Chondrocyte (in vitro differentiated cells): ENCODE data around the gene DSTN. TPM values are rescaled to one million over a fixed set of nuclear protein-coding genes. Genes with fewer than 3 reads are reported as not detected.

Source experiments
- DNase-seq: peaks from one replicate; pipeline ENCODE4 v3.0.0; 2021; ENCODE audit warnings: mixed read lengths, low spot score
- H3K27ac Mint-ChIP-seq: one replicate; pipeline ENCODE4 v1.8.0; 2021; ENCODE audit warnings: mild to moderate bottlenecking, moderate library complexity, mixed read lengths; ENCODE audit not compliant: unreplicated experiment
- H3K27me3 Mint-ChIP-seq: 2 replicates; pipeline ENCODE4 v1.8.0; 2021; ENCODE audit warnings: low read depth, mixed read lengths
- H3K36me3 Mint-ChIP-seq: 2 replicates; pipeline ENCODE4 v1.8.0; 2021; ENCODE audit warnings: low read depth, mixed read lengths
- H3K4me1 Mint-ChIP-seq: 2 replicates; pipeline ENCODE4 v1.8.0; 2021; ENCODE audit warnings: low read depth, mild to moderate bottlenecking, mixed read lengths
- H3K4me3 Mint-ChIP-seq: one replicate; pipeline ENCODE4 v1.8.0; 2021; ENCODE audit warnings: mild to moderate bottlenecking, moderate library complexity, mixed read lengths; ENCODE audit not compliant: unreplicated experiment
- H3K9me3 Mint-ChIP-seq: 2 replicates; pipeline ENCODE4 v1.8.0; 2021; ENCODE audit warnings: low read depth, mixed read lengths
- CTCF ChIP-seq: fragments of 200-600 bp; sonication (generic); IDR thresholded peaks from 2 replicates; pipeline ENCODE4 v1.5.0; 2021; ENCODE audit warnings: antibody characterized with exemption, mild to moderate bottlenecking, moderate library complexity
- total RNA-seq: library from RNA; stranded (reverse); gene quantifications from 3 replicates; pipeline ENCODE4 v1.2.1, GENCODE V29; 2021

Gene DSTN
- total RNA-seq, 1 donor from 2014 or later: 1,290 TPM

GRCh38 chr20:17614176-17614811, 44.4 kb downstream of the DSTN start:
- TF ChIP-seq CTCF: peak; percentile 12
- Mint-ChIP-seq H3K27ac (peak overlapping the region; percentile 81), H3K36me3 (peaks cover 30% of the 10 kb centered on the region), H3K27me3 (no peaks in the 10 kb centered on the region), H3K9me3 (no peaks in the 10 kb centered on the region), H3K4me3 (no peak overlapping the region), H3K4me1 (peaks cover 52% of the 10 kb centered on the region)
- DNase-seq: peak; percentile 95

- no peak overlapping the region for H3K4me3 Mint-ChIP-seq
- TF ChIP-seq CTCF: no peak
- peaks cover 33% of the 10 kb centered on the region for H3K36me3 Mint-ChIP-seq
- no peaks in the 10 kb centered on the region for H3K27me3 Mint-ChIP-seq
- peaks cover 45% of the 10 kb centered on the region for H3K4me1 Mint-ChIP-seq
- H3K27ac Mint-ChIP-seq: peak overlapping the region; percentile 69
- no peak for DNase-seq
- H3K9me3 Mint-ChIP-seq: no peaks in the 10 kb centered on the region
Observed at GRCh38 chr20:17614812-17615644, 45.2 kb downstream of the DSTN start.

- Mint-ChIP-seq H3K27ac (peak overlapping the region; percentile 32), H3K9me3 (no peaks in the 10 kb centered on the region), H3K36me3 (peaks cover 34% of the 10 kb centered on the region), H3K4me1 (peaks cover 39% of the 10 kb centered on the region), H3K4me3 (no peak overlapping the region), H3K27me3 (no peaks in the 10 kb centered on the region)
- DNase-seq: no peak
- TF ChIP-seq CTCF: no peak
Observed at GRCh38 chr20:17615645-17616479, 46.0 kb downstream of the DSTN start.

- no peaks in the 10 kb centered on the region for H3K9me3 Mint-ChIP-seq
- peak overlapping the region; percentile 32 for H3K27ac Mint-ChIP-seq
- TF ChIP-seq CTCF: no peak
- H3K4me1 Mint-ChIP-seq: peaks cover 35% of the 10 kb centered on the region
- no peaks in the 10 kb centered on the region for H3K27me3 Mint-ChIP-seq
- H3K36me3 Mint-ChIP-seq: peaks cover 34% of the 10 kb centered on the region
- no peak for DNase-seq
- no peak overlapping the region for H3K4me3 Mint-ChIP-seq
Observed at GRCh38 chr20:17616480-17617211, 46.8 kb downstream of the DSTN start.
